H1 (cell line): ENCODE results near the gene RAB3C. TPM values are rescaled to one million over a fixed set of nuclear protein-coding genes. Genes with fewer than 3 reads are reported as not detected.

Experiments
- CTCF ChIA-PET: fragments of 300-600 bp; sonication (Branson Sonifier 250); formaldehyde crosslinking; loops from one replicate; lab custom pipeline; 2021; ENCODE audit not compliant: partially characterized antibody; lab: Charles Lee
- POLR2A ChIA-PET: fragments of 300-600 bp; sonication (Branson Sonifier 250); formaldehyde crosslinking; loops from one replicate; lab custom pipeline; 2021; ENCODE audit warnings: inconsistent platforms; ENCODE audit not compliant: partially characterized antibody; lab: Charles Lee
- DNase-seq, 2 experiments: peaks; one replicate each; pipeline versions ENCODE4 v3.0.0 to v3.0.0-alpha.2; 2010 to 2022; ENCODE audit warnings: low spot score in 2 of 2, low read depth in 1 of 2, mixed read lengths in 1 of 2
- FAIRE-seq: peaks from 2 replicates; lab custom pipeline; 2011; peaks lifted over from hg19 to GRCh38; lab: Jason Lieb, UNC
- H2AFZ ChIP-seq: 2 replicates; pipeline ENCODE4 v1.8.1; 2012; ENCODE audit warnings: low read length, inconsistent platforms
- H2AK5ac ChIP-seq: 2 replicates; pipeline ENCODE4 v1.6.1; 2013; ENCODE audit warnings: low read depth, low read length
- H2BK120ac ChIP-seq: replicated peaks from 2 replicates; pipeline ENCODE3; 2013; ENCODE audit warnings: low read depth, low read length, inconsistent platforms
- H2BK12ac ChIP-seq: 2 replicates; pipeline ENCODE4 v1.6.1; 2013; ENCODE audit warnings: low read depth, low read length
- H2BK15ac ChIP-seq: 2 replicates; pipeline ENCODE4 v1.6.1; 2013; ENCODE audit warnings: low read length
- H2BK20ac ChIP-seq: 2 replicates; pipeline ENCODE4 v1.6.1; 2013; ENCODE audit warnings: low read length
- H2BK5ac ChIP-seq: 2 replicates; pipeline ENCODE4 v1.6.1; 2013; ENCODE audit warnings: low read depth, low read length
- H3K14ac ChIP-seq: 2 replicates; pipeline ENCODE4 v1.6.1; 2013; ENCODE audit warnings: inconsistent platforms; ENCODE audit not compliant: insufficient read length
- H3K18ac ChIP-seq: 2 replicates; pipeline ENCODE4 v1.6.1; 2013; ENCODE audit warnings: low read length; ENCODE audit errors: extremely low read depth
- H3K23ac ChIP-seq: 2 replicates; pipeline ENCODE4 v1.6.1; 2013; ENCODE audit warnings: inconsistent platforms; ENCODE audit not compliant: insufficient read length
- H3K23me2 ChIP-seq: 2 replicates; pipeline ENCODE4 v1.6.1; 2013; ENCODE audit warnings: low read depth, low read length
- H3K27ac ChIP-seq: 2 replicates; pipeline ENCODE4 v1.6.1; 2011; ENCODE audit warnings: low read depth, low read length, inconsistent platforms
- H3K27me3 ChIP-seq, 4 experiments: replicated peaks in 1 of 4; 1 replicate in 1 of 4; 2 replicates in 3 of 4; pipeline versions ENCODE4 v1.6.1 to v1.8.1; 2011 to 2013; ENCODE audit warnings: low read length in 3 of 4, mild to moderate bottlenecking in 3 of 4, inconsistent platforms in 2 of 4, mixed read lengths in 2 of 4, moderate library complexity in 1 of 4; ENCODE audit not compliant: control insufficient read depth in 3 of 4, insufficient read depth in 3 of 4; ENCODE audit errors: extremely low read depth in 1 of 4
- H3K36me3 ChIP-seq, 4 experiments: 2 replicates each; pipeline versions ENCODE4 v1.6.1 to v1.8.1; 2011 to 2013; ENCODE audit warnings: mild to moderate bottlenecking in 4 of 4, low read length in 3 of 4, moderate library complexity in 2 of 4, control low read depth in 1 of 4, inconsistent platforms in 1 of 4; ENCODE audit not compliant: insufficient read depth in 4 of 4, control insufficient read depth in 2 of 4
- H3K4ac ChIP-seq: replicated peaks from 2 replicates; pipeline ENCODE3; 2013; ENCODE audit warnings: low read length, low read depth, mixed read lengths, inconsistent platforms; ENCODE audit not compliant: insufficient read length
- H3K4me1 ChIP-seq, 4 experiments: replicated peaks in 1 of 4; 1 replicate in 1 of 4; 2 replicates in 3 of 4; pipeline versions ENCODE4 v1.6.1 to v1.8.1; 2011 to 2013; ENCODE audit warnings: low read length in 3 of 4, inconsistent platforms in 2 of 4, mixed read lengths in 1 of 4; ENCODE audit not compliant: insufficient read depth in 4 of 4, control insufficient read depth in 3 of 4
- H3K4me2 ChIP-seq, 2 experiments: 2 replicates each; pipeline versions ENCODE4 v1.6.1 to v1.8.1; 2011 to 2013; ENCODE audit warnings: low read depth in 2 of 2, low read length in 2 of 2, control low read depth in 1 of 2, inconsistent platforms in 1 of 2, mild to moderate bottlenecking in 1 of 2; ENCODE audit not compliant: insufficient read depth in 1 of 2
- H3K4me3 ChIP-seq, 4 experiments: fragments of 200-600, 300-600 bp in 1 of 4; sonication (generic), shearing (Covaris generic), sonication (Bioruptor Twin) in 1 of 4; 2 replicates each; pipeline versions ENCODE4 v1.5.1 to v1.8.1; 2011 to 2016; ENCODE audit warnings: low read length in 4 of 4, low read depth in 3 of 4, control low read depth in 2 of 4, inconsistent platforms in 2 of 4, mild to moderate bottlenecking in 2 of 4, mixed read lengths in 1 of 4, moderate library complexity in 1 of 4; ENCODE audit not compliant: insufficient read depth in 2 of 4; ENCODE audit errors: extremely low read depth in 1 of 4
- H3K56ac ChIP-seq: replicated peaks from 2 replicates; pipeline ENCODE3; 2013; ENCODE audit warnings: low read depth, mild to moderate bottlenecking, mixed read lengths, low read length, inconsistent platforms; ENCODE audit not compliant: insufficient read length
- H3K79me1 ChIP-seq: 2 replicates; pipeline ENCODE4 v1.6.1; 2013; ENCODE audit warnings: low read depth, low read length, control low read depth
- H3K79me2 ChIP-seq, 2 experiments: 2 replicates each; pipeline versions ENCODE4 v1.6.1 to v1.8.1; 2012 to 2013; ENCODE audit warnings: low read length in 2 of 2, mild to moderate bottlenecking in 2 of 2, inconsistent platforms in 1 of 2; ENCODE audit not compliant: insufficient read depth in 2 of 2, control insufficient read depth in 1 of 2
- H3K9ac ChIP-seq, 4 experiments: replicated peaks in 1 of 4; 1 replicate in 1 of 4; 2 replicates in 3 of 4; pipeline versions ENCODE4 v1.6.1 to v1.8.1; 2011 to 2013; ENCODE audit warnings: low read depth in 3 of 4, low read length in 3 of 4, control low read depth in 2 of 4, mild to moderate bottlenecking in 2 of 4, moderate library complexity in 2 of 4, inconsistent platforms in 1 of 4; ENCODE audit errors: extremely low read depth in 1 of 4
- H3K9me3 ChIP-seq, 2 experiments: 2 replicates each; pipeline versions ENCODE4 v1.6.1 to v1.8.1; 2012 to 2013; ENCODE audit warnings: mild to moderate bottlenecking in 2 of 2, moderate library complexity in 2 of 2, control low read depth in 1 of 2, inconsistent platforms in 1 of 2, low read depth in 1 of 2, low read length in 1 of 2, mixed read lengths in 1 of 2; ENCODE audit not compliant: insufficient read depth in 2 of 2
- H4K20me1 ChIP-seq, 2 experiments: replicated peaks in 1 of 2; 2 replicates each; pipeline versions ENCODE3 to v1.8.1; 2011 to 2013; ENCODE audit warnings: inconsistent platforms in 2 of 2, low read length in 2 of 2, mild to moderate bottlenecking in 1 of 2; ENCODE audit not compliant: insufficient read depth in 2 of 2, control insufficient read depth in 1 of 2
- H4K5ac ChIP-seq: 2 replicates; pipeline ENCODE4 v1.6.1; 2013; ENCODE audit warnings: low read length, low read depth, mixed read lengths, inconsistent platforms; ENCODE audit not compliant: insufficient read length
- H4K8ac ChIP-seq: 2 replicates; pipeline ENCODE4 v1.8.0; 2013; ENCODE audit warnings: mild to moderate bottlenecking, moderate library complexity, low read length, inconsistent platforms; ENCODE audit not compliant: insufficient read depth; ENCODE audit errors: extremely low read depth
- H4K91ac ChIP-seq: replicated peaks from 2 replicates; pipeline ENCODE3; 2013; ENCODE audit warnings: low read length, mixed read lengths, inconsistent platforms; ENCODE audit not compliant: insufficient read length
- GABPA ChIP-seq: IDR thresholded peaks from 2 replicates; pipeline ENCODE4 v1.6.1; 2011; ENCODE audit warnings: mild to moderate bottlenecking, low read length, moderate library complexity, borderline replicate concordance; ENCODE audit not compliant: insufficient read depth
- GTF2F1 ChIP-seq: IDR thresholded peaks from 2 replicates; pipeline ENCODE4 v1.6.1; 2012; ENCODE audit warnings: low read depth, low read length, improper control_type of control experiment, borderline replicate concordance
- KDM5A ChIP-seq: fragments of 200-600 bp; IDR thresholded peaks from 2 replicates; pipeline ENCODE4 v1.7.1; 2012; ENCODE audit warnings: mild to moderate bottlenecking, low read length, inconsistent platforms, mixed read lengths
- PHF8 ChIP-seq: fragments of 200-600 bp; sonication (generic); conservative IDR thresholded peaks from 2 replicates; pipeline ENCODE4 v1.7.1; 2012; ENCODE audit warnings: low read depth, mild to moderate bottlenecking, inconsistent platforms, low read length, moderate library complexity
- POLR2AphosphoS5 ChIP-seq: IDR thresholded peaks from 2 replicates; pipeline ENCODE4 v1.6.1; 2011; ENCODE audit warnings: low read depth, low read length
- RNF2 ChIP-seq: fragments of 200-900, 300-1000 bp; sonication (generic); IDR thresholded peaks from 2 replicates; pipeline ENCODE4 v1.7.1; 2016; ENCODE audit warnings: borderline replicate concordance, low read depth, mild to moderate bottlenecking, antibody characterized with exemption, low read length; ENCODE audit not compliant: poor library complexity, severe bottlenecking; ENCODE audit errors: missing control alignments
- SIRT6 ChIP-seq: IDR thresholded peaks from one replicate; pipeline ENCODE4 v1.7.1; 2012; ENCODE audit warnings: low read length, inconsistent platforms
- SRF ChIP-seq: IDR thresholded peaks from 2 replicates; pipeline ENCODE4 v1.6.1; 2011; ENCODE audit warnings: mild to moderate bottlenecking, low read depth, low read length, moderate library complexity
- TCF12 ChIP-seq: IDR thresholded peaks from 2 replicates; pipeline ENCODE4 v1.6.1; 2011; ENCODE audit warnings: low read depth, mild to moderate bottlenecking, low read length
- WGBS, 2 experiments: shearing (Covaris generic) in 1 of 2; methylation state at CpG; one replicate each; pipeline versions ENCODE4 v1.1.6 to v1.1.7; 2013 to 2015; ENCODE audit warnings: low lambda C conversion rate in 2 of 2, mixed read lengths in 2 of 2, inconsistent platforms in 1 of 2, low coverage in 1 of 2, missing lambda C conversion rate in 1 of 2; ENCODE audit not compliant: insufficient replicate concordance in 2 of 2, insufficient coverage in 1 of 2, insufficient read length in 1 of 2; ENCODE audit errors: extremely low coverage in 1 of 2, missing lambda C conversion rate in 1 of 2; 5-methylcytosine and 5-hydroxymethylcytosine counted together
- long read RNA-seq, 2 experiments: library from RNA in 1 of 2; library from capped mRNA in 1 of 2; stranded (forward); transcript quantifications; one replicate each; pipeline ENCODE4 v2.0.0, GENCODE V29; 2021; ENCODE audit warnings: inconsistent platforms in 1 of 2
- polyA minus RNA-seq, 3 experiments: library from RNA; depleted of rRNA, polyadenylated mRNA; stranded (reverse); fragments of >200 nt; gene quantifications; 1 replicate in 2 of 3; 2 replicates in 1 of 3; pipeline ENCODE4 v1.2.3, GENCODE V29; 2011
- polyA plus RNA-seq, 7 experiments: library from polyadenylated mRNA; depleted of rRNA in 3 of 7; stranded (reverse) in 5 of 7; unstranded in 2 of 7; fragments of >200 nt in 5 of 7; fragments of 200-250 nt in 2 of 7; gene quantifications; 1 replicate in 5 of 7; 2 replicates in 1 of 7; 4 replicates in 1 of 7; pipeline versions ENCODE4 v1.2.1 to v1.2.3, GENCODE V29; 2011 to 2013; ENCODE audit warnings: missing spikeins in 2 of 7, mixed read lengths in 2 of 7
- total RNA-seq: library from RNA; stranded (reverse); fragmentation: NEBNext Ultra II Directional; extraction: Animal tissue kit (Norgen Biotek cat#: 25700); gene quantifications from 2 replicates; pipeline ENCODE4 v1.2.1, GENCODE V29; 2021

The RAB3C gene
- total RNA-seq: 18.3 and 19.6 TPM in 2 replicates
- 7.5 and 14.7 TPM in 2 replicates for polyA plus RNA-seq (2011; rRNA removed)
- polyA plus RNA-seq (2011; cell fraction: cytosol; rRNA removed): 12.4 TPM
- 8.2 TPM for polyA plus RNA-seq (2011; cell fraction: nucleus; rRNA removed)
- 18.3 to 20.8 TPM (median 19.5 TPM) in 4 replicates for polyA plus RNA-seq (2012, experiment 1 of 2)
- 8.0 TPM for polyA plus RNA-seq (2012, experiment 2 of 2)
- 11.8 TPM for polyA plus RNA-seq (2013, experiment 1 of 2)
- 9.6 TPM for polyA plus RNA-seq (2013, experiment 2 of 2)
- 14.6 and 26.4 TPM in 2 replicates for polyA minus RNA-seq (2011; rRNA and poly(A)+ RNA removed)
- polyA minus RNA-seq (2011; cell fraction: cytosol; rRNA and poly(A)+ RNA removed): 3.2 TPM
- 16.6 TPM for polyA minus RNA-seq (2011; cell fraction: nucleus; rRNA and poly(A)+ RNA removed)
- long read RNA-seq, experiment 1, full-length matches to known transcripts: 6 of 11 reads
- long read RNA-seq, experiment 1, partial matches to known transcripts: 0 of 11 reads
- long read RNA-seq, experiment 1, other reads (novel, unspliced or antisense): 5 of 11 reads
- long read RNA-seq, experiment 2, full-length matches to known transcripts: 6 of 20 reads
- long read RNA-seq, experiment 2, partial matches to known transcripts: 0 of 20 reads
- long read RNA-seq, experiment 2, other reads (novel, unspliced or antisense): 14 of 20 reads

DNA sequence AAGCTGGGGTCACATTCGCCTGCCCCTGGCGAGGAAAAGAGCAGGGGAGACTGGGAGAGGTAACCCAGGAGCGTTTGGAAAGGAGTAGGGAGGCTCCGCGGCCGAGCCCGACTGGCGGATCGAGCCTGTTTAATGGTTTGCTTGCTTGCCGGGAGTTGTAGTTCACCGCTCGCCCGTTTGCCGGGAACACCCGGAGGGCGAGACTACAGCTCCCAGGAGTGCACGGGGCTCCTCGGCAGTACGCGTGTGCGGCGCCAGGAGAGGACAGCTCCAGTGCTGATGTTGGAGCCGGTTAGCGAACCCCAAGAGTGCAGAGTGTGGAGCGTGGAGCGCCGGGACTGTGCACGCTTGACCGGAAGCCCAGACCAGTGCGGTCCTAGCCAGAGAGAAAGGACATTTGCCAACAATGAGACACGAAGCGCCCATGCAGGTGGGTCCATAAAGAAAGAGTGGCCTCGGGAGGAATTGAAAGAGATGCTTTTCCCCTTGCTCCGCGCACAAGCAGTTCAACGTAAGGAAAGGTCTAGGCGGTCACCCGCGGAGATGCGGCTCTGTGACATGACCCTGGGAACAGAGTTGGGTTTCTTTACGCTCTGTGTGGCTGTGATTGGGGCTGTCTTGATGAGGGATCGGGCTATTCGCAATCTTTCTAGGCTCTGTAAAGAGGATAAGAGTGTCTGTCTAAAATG is at the start of gene RAB3C:
Gene RAB3C, plus strand, starts transcription at position 273 of the 689 bp plus-strand sequence. Its CDS starts 134 bp downstream, at position 407.
- Histone ChIP-seq H2BK12ac (no peak within 1 kb of the TSS; the same call in 1 of the 2 replicates), H3K36me3 (no peaks in the 10 kb centered on the region), H3K4ac (peak within 1 kb of the TSS; percentile 23), H2AFZ (peak within 1 kb of the TSS; percentile 94), H4K20me1 (no peaks in the 10 kb centered on the region), H3K14ac (no peak within 1 kb of the TSS), H3K4me3 (peak within 1 kb of the TSS; percentile 84 to 96 (median 92)), H3K56ac (peak within 1 kb of the TSS; percentile 7), H3K79me2 (no peaks in the 10 kb centered on the region), H2AK5ac (no peak within 1 kb of the TSS), H3K9me3 (no peaks in the 10 kb centered on the region), H3K4me2 (peak within 1 kb of the TSS; percentile 81 to 100), H3K23ac (no peak within 1 kb of the TSS), H2BK5ac (no peak within 1 kb of the TSS; the same call in 1 of the 2 replicates), H3K9ac (peak within 1 kb of the TSS; percentile 50 to 65 (median 56)), H2BK15ac (no peak within 1 kb of the TSS), H2BK120ac (no peak within 1 kb of the TSS), H3K4me1 (peaks cover 0 to 8% (median under 1%) of the 10 kb centered on the region in 4 experiments; a peak in 4 of 7 replicates), H3K23me2 (peaks cover 14% of the 10 kb centered on the region), H2BK20ac (no peak within 1 kb of the TSS), H3K27me3 (peaks cover 0 to 4% (median 2%) of the 10 kb centered on the region in 4 experiments; a peak in 2 of 7 replicates), H4K5ac (no peak within 1 kb of the TSS), H4K8ac (no peak within 1 kb of the TSS), H3K27ac (no peak within 1 kb of the TSS), H3K79me1 (no peaks in the 10 kb centered on the region), H4K91ac (no peak within 1 kb of the TSS), H3K18ac (peak within 1 kb of the TSS; percentile 5; the same call in 1 of the 2 replicates)
- DNase-seq: peak; percentile 86 to 93
- FAIRE-seq: peak; percentile 91
- 2% methylated on average over 43 of the region's 43 CpGs; no CpG with 5 or more reads in 1 of the 2 experiments for WGBS, 2 experiments
- ChIA-PET POLR2A (interaction anchor here (1.5 kb wide), 1 partner anchor 41 kb away, joined by 3 read pairs; no protein-coding TSS in a partner anchor), CTCF (interaction anchor here (0.6 to 1.7 kb wide), 7 partner anchors 12 to 650 kb away, joined by 3 to 4 read pairs (median 3); no protein-coding TSS in a partner anchor)
- no peak for TF ChIP-seq TCF12
- peak; percentile 50 for TF ChIP-seq SRF
- TF ChIP-seq KDM5A: no peak
- peak; percentile 38; the same call in 1 of the 2 replicates for TF ChIP-seq PHF8
- no peak for TF ChIP-seq GABPA
- TF ChIP-seq GTF2F1: no peak
- no peak for TF ChIP-seq SIRT6
- 0 out of 2 replicates have a peak, but pooled peaks have one; percentile 26 for TF ChIP-seq POLR2AphosphoS5
- no peak for TF ChIP-seq RNF2
